KMS-11 (cell line): ENCODE measurements around the gene LRBA.

ENCODE experiments used
- H2AFZ ChIP-seq: fragments of 200-600 bp; sonication (generic); 2 replicates; pipeline ENCODE4 v1.6.1; 2016; ENCODE audit warnings: antibody characterized with exemption, mixed run types, low read depth
- H3K27ac ChIP-seq: fragments of 200-600 bp; sonication (generic); 2 replicates; pipeline ENCODE4 v1.6.1; 2016; ENCODE audit warnings: mild to moderate bottlenecking, mixed run types
- H3K27me3 ChIP-seq: fragments of 200-600 bp; sonication (generic); 2 replicates; pipeline ENCODE4 v1.6.1; 2017; ENCODE audit warnings: mild to moderate bottlenecking, low read depth, mixed run types, moderate library complexity; ENCODE audit not compliant: insufficient read depth
- H3K36me3 ChIP-seq: fragments of 200-600 bp; sonication (generic); 2 replicates; pipeline ENCODE4 v1.6.1; 2017; ENCODE audit warnings: mild to moderate bottlenecking, mixed run types; ENCODE audit not compliant: insufficient read depth
- H3K4me1 ChIP-seq: fragments of 200-600 bp; sonication (generic); 2 replicates; pipeline ENCODE4 v1.6.1; 2016; ENCODE audit warnings: mild to moderate bottlenecking, low read depth, mixed run types; ENCODE audit not compliant: poor library complexity, severe bottlenecking
- H3K4me2 ChIP-seq: fragments of 200-600 bp; sonication (generic); 2 replicates; pipeline ENCODE4 v1.7.0; 2016; ENCODE audit warnings: mild to moderate bottlenecking, mixed run types
- H3K4me3 ChIP-seq: fragments of 200-600 bp; sonication (generic); IDR thresholded peaks from 2 replicates; pipeline ENCODE4 v1.6.1; 2017; ENCODE audit warnings: low read depth, low read length, mixed read lengths; ENCODE audit not compliant: insufficient read depth
- H3K79me2 ChIP-seq: fragments of 200-600 bp; sonication (generic); 2 replicates; pipeline ENCODE4 v1.6.1; 2016; ENCODE audit warnings: low read depth, mixed run types; ENCODE audit not compliant: insufficient read depth
- H3K9ac ChIP-seq: fragments of 200-600 bp; sonication (generic); 2 replicates; pipeline ENCODE4 v1.6.1; 2016; ENCODE audit warnings: mild to moderate bottlenecking, mixed run types
- H4K20me1 ChIP-seq: fragments of 200-600 bp; sonication (generic); 2 replicates; pipeline ENCODE4 v1.6.1; 2016; ENCODE audit warnings: mild to moderate bottlenecking, mixed run types; ENCODE audit not compliant: insufficient read depth
- TF ChIP-seq, protein P1 (sequence below): fragments of 200-600 bp; sonication (generic); conservative IDR thresholded peaks from 2 replicates; pipeline ENCODE4 v1.6.1; 2017; ENCODE audit warnings: low read depth, mild to moderate bottlenecking, antibody characterized with exemption, low read length, moderate library complexity, mixed read lengths

LRBA gene

DNA sequence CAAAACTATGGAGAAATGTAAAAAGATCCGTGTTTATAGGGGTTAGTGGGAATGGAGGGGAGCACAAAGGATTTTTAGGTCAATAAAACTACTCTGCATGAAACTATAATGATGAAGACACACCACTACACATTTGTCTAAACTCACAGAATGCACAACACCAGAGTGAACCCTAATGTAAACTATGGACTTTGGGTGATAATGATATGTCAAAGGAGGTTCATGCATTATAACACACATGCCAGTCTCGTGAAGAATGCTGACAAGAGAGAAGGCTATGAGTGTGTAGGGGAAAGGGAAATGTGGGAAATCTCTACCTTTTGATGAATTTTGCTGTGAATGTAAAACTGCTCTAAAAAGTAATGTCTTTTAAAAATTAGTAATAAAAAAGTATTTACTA lies 249.9 kb downstream of the LRBA start:
- no peaks in the 10 kb centered on the region for H4K20me1 ChIP-seq
- H3K79me2 ChIP-seq = no peaks in the 10 kb centered on the region
- no peaks in the 10 kb centered on the region for H3K27me3 ChIP-seq
- H3K4me2 ChIP-seq = no peak overlapping the region
- H3K4me3 ChIP-seq = no peak overlapping the region
- TF ChIP-seq, protein P1, sequence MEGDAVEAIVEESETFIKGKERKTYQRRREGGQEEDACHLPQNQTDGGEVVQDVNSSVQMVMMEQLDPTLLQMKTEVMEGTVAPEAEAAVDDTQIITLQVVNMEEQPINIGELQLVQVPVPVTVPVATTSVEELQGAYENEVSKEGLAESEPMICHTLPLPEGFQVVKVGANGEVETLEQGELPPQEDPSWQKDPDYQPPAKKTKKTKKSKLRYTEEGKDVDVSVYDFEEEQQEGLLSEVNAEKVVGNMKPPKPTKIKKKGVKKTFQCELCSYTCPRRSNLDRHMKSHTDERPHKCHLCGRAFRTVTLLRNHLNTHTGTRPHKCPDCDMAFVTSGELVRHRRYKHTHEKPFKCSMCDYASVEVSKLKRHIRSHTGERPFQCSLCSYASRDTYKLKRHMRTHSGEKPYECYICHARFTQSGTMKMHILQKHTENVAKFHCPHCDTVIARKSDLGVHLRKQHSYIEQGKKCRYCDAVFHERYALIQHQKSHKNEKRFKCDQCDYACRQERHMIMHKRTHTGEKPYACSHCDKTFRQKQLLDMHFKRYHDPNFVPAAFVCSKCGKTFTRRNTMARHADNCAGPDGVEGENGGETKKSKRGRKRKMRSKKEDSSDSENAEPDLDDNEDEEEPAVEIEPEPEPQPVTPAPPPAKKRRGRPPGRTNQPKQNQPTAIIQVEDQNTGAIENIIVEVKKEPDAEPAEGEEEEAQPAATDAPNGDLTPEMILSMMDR = no peak
- no peak overlapping the region for H2AFZ ChIP-seq
- no peak overlapping the region for H3K9ac ChIP-seq
- no peaks in the 10 kb centered on the region for H3K4me1 ChIP-seq
- no peak overlapping the region for H3K27ac ChIP-seq
- no peaks in the 10 kb centered on the region for H3K36me3 ChIP-seq

- Histone ChIP-seq H3K36me3 (peaks cover 5% of the 10 kb centered on the region; the same call in 1 of the 2 replicates), H3K79me2 (no peaks in the 10 kb centered on the region), H2AFZ (no peak overlapping the region), H3K27ac (no peak overlapping the region), H3K27me3 (no peaks in the 10 kb centered on the region), H4K20me1 (no peaks in the 10 kb centered on the region), H3K4me3 (no peak overlapping the region), H3K9ac (no peak overlapping the region), H3K4me1 (no peaks in the 10 kb centered on the region), H3K4me2 (no peak overlapping the region)
- TF ChIP-seq, protein P1 = no peak
Observed at GRCh38 chr4:150751648-150752047, 263.4 kb downstream of the LRBA start.

DNA sequence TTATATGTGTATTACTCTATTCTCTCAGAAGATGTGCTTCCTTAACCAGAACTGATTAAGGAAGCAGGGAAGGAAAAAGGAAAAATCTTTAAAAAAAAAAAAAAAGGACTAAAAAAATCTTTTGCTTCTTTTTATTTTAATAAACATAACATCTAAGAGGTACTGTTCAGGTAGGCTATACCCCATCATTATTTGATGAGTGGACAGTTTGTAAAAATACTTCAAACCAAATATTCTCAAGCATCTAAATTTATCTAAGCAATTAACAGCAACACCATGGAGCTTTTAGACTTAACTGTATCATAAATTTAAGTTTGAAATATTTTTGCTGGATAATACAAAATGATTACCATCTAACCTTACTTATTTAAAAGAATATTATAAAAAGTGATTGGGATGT lies 264.3 kb downstream of the LRBA start:
- Histone ChIP-seq H3K4me1 (no peaks in the 10 kb centered on the region), H3K9ac (no peak overlapping the region), H3K36me3 (peaks cover 5% of the 10 kb centered on the region; the same call in 1 of the 2 replicates), H3K27me3 (no peaks in the 10 kb centered on the region), H3K4me3 (no peak overlapping the region), H2AFZ (no peak overlapping the region), H3K4me2 (no peak overlapping the region), H3K27ac (no peak overlapping the region), H3K79me2 (no peaks in the 10 kb centered on the region), H4K20me1 (no peaks in the 10 kb centered on the region)
- TF ChIP-seq, protein P1 = no peak

DNA sequence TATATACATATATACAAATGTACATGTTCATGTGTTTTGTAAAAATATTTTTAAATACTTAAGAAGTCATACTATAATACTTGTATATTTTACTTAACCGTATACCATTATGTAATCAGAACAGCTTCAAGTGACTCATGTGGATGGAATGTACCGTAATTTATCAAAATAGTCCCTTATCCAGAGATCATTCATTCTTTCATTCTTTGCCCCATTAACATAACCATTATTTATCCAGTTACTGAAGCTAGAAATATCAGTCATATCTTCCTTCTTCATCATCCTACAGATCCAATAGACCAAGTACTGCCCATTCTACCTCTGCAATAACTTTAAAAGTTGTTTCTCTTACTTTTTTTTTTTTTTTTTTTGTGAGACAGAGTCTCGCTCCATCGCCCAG lies 268.9 kb downstream of the LRBA start:
- H3K27me3 ChIP-seq = no peaks in the 10 kb centered on the region
- H3K79me2 ChIP-seq = no peaks in the 10 kb centered on the region
- H3K4me3 ChIP-seq = no peak overlapping the region
- no peak overlapping the region for H3K27ac ChIP-seq
- H4K20me1 ChIP-seq = no peaks in the 10 kb centered on the region
- no peak overlapping the region for H3K4me2 ChIP-seq
- no peaks in the 10 kb centered on the region for H3K36me3 ChIP-seq
- H2AFZ ChIP-seq = no peak overlapping the region
- TF ChIP-seq, protein P1 = no peak
- no peaks in the 10 kb centered on the region for H3K4me1 ChIP-seq
- H3K9ac ChIP-seq = no peak overlapping the region
